Heart left ventricle (tissue), 16 donors: ENCODE measurements around the gene STX10. TPM values are rescaled to one million over a fixed set of nuclear protein-coding genes. Genes with fewer than 3 reads are reported as not detected.

ENCODE experiments used
- ATAC-seq, 4 donors: fragments of 200-7000 bp; cut with Tn5 transposase; one replicate each; pipeline ENCODE4 v1.9.1; 2020 to 2022; ENCODE audit warnings: moderate library complexity in 4 of 4, mild to moderate bottlenecking in 3 of 4, moderate number of reproducible peaks in 1 of 4
- DNase-seq, 5 donors: peaks; one replicate each; pipeline ENCODE4 v3.0.0-alpha.2; 2020
- H3K27ac ChIP-seq, 12 donors: fragments of 200-600 bp; sonication (generic) in 4 of 12; one replicate each; pipeline versions ENCODE4 v1.5.0 to v1.8.0; 2016 to 2022; ENCODE audit warnings: mild to moderate bottlenecking in 2 of 12
- H3K27me3 ChIP-seq, 9 donors: fragments of 200-600 bp; sonication (generic) in 2 of 9; one replicate each; pipeline versions ENCODE4 v1.5.1 to v1.8.0; 2016 to 2022; ENCODE audit warnings: mild to moderate bottlenecking in 3 of 9
- H3K36me3 ChIP-seq, 9 donors: fragments of 200-600 bp; sonication (generic) in 2 of 9; one replicate each; pipeline versions ENCODE4 v1.5.0 to v1.8.0; 2018 to 2022; ENCODE audit warnings: mild to moderate bottlenecking in 2 of 9
- H3K4me1 ChIP-seq, 12 donors: fragments of 200-600 bp; sonication (generic) in 4 of 12; one replicate each; pipeline versions ENCODE4 v1.5.0 to v1.8.0; 2016 to 2022; ENCODE audit warnings: mild to moderate bottlenecking in 3 of 12
- H3K4me3 ChIP-seq, 12 donors: fragments of 200-600 bp; sonication (generic) in 4 of 12; one replicate each; pipeline versions ENCODE4 v1.5.0 to v1.8.0; 2017 to 2022; ENCODE audit warnings: mild to moderate bottlenecking in 9 of 12, moderate library complexity in 4 of 12
- H3K9me3 ChIP-seq, 12 donors: fragments of 200-600 bp; sonication (generic) in 4 of 12; one replicate each; pipeline versions ENCODE4 v1.5.0 to v1.8.0; 2016 to 2022; ENCODE audit warnings: mild to moderate bottlenecking in 1 of 12
- POLR2A ChIP-seq, 2 donors: fragments of 450-650 bp; IDR thresholded peaks; one replicate each; pipeline ENCODE4 v1.6.1; 2017; ENCODE audit warnings: antibody characterized with exemption in 2 of 2, mild to moderate bottlenecking in 2 of 2, moderate library complexity in 2 of 2
- WGBS, 4 donors: extraction: QIAGEN DNeasy Blood & Tissue Kit in 2 of 4; methylation state at CpG; one replicate each; pipeline versions ENCODE4 v1.1.5 to v1.1.7; 2013 to 2018; 5-methylcytosine and 5-hydroxymethylcytosine counted together
- intact Hi-C, 10 donors: fragments of 100-400 bp; cut with DNase I; formaldehyde crosslinking; loops; one replicate each; pipeline versions ENCODE4 v1.11.1 to v1.14.2; 2022
- polyA plus RNA-seq, 2 donors: library from polyadenylated mRNA; stranded (reverse); fragments of 200-250 nt; gene quantifications; one replicate each; pipeline ENCODE4 v1.2.3, GENCODE V29; 2013
- total RNA-seq, 9 donors: library from RNA; depleted of rRNA in 2 of 9; stranded (reverse); fragments of >200 nt in 2 of 9; fragmentation: NEBNext Ultra II Directional in 3 of 9; extraction: Animal tissue kit (Norgen Biotek cat#: 25700) in 3 of 9; gene quantifications; one replicate each; pipeline versions ENCODE4 v1.1.0 to v1.2.4, GENCODE V29; 2016 to 2023
- TF ChIP-seq, protein P1 (sequence below), 12 donors: fragments of 200-600 bp; sonication (generic) in 4 of 12; IDR thresholded peaks; one replicate each; pipeline versions ENCODE4 v1.5.0 to v1.8.0; 2018 to 2022; ENCODE audit warnings: antibody characterized with exemption in 12 of 12, mild to moderate bottlenecking in 5 of 12
- donor health status: ischemic (EF 13 %, LVEDD 7.1; RV severe dilation, severe dysfunction).
- donor health status: healthy with polysubstance abuse.
- donor health status: DM: no; HTN: yes; CAD: no.
- donor health status: DM: no; HTN: no; CAD: no.
- donor health status: ischemic (EF 25% LVEDD 6.9; RV normal size, moderate dysfunction).
- donor health status: ischemic (EF 25% LVEDD 5.7; RV mildly dilated, moderate dysfunction).
- donor health status: healthy.
- donor health status: DM: yes; HTN: yes; CAD: no.
- donor health status: ischemic (EF 35%, LVEDD 5.7; RV mildly dilated, moderate dysfunction).
- donor health status: nonischemic (EF 11% LVEDD 7.7; RV severe dilation, severe dysfunction).
- donor health status: DM: yes; HTN: yes; CAD: no.
- donor health status: PGD.
- donor health status: ischemic (EF 29% LVEDD 5.4; RV normal size, mild dysfunction).
- donor health status: nonischemic (EF 23%, LVEDD 6.1; RV moderate dilation, normal function).

Gene STX10
- total and polyA plus RNA-seq, 11 donors, result 24.0 to 64.7 (median 37.2) TPM

DNA sequence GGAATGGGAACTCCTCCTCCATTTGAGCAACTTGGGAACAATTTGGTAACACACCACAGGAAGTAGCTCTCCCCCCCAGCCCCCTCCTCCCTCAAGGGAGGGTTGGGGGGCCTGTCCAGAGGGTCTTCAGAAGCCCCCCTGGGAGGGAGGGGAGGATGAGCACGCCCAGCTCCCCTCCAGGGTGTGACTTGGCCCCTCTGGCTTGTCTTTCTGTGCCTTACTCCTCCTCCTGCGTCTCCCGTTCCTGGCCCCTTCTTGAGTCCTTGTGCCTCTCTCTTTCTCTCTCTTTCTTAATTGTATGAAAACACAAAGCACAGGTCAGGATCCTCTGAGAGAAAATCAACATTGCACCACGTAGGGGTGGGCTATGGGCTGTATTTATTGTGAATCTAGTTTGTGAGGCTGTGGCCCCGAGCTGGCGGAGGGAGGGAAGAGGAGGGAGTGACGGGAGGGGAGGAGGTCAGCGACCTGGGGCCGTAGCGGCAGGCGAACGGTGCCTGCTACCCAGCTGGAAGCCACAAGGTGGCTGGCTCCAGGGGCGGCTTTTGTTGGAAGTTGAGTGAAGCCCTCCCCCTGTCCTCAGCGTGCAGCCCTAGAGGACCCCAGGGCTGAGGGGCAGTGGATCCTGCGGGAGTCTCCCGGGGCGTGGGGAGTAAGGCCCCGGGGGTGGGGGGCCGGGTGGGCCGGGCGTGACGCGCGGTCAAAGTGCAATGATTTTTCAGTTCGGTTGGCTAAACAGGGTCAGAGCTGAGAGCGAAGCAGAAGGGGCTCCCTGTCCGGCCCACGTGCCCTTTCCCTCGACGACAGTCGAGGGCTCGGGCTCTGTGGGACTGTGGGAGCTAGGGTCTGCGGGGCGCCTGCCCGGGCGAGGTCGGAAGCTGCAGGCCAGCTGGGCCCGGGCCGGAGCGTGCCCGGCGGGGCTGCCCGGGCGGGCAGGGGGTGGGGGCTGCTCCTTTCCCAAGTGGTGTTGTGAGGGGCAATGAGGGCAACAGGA, 53.9 kb downstream of the STX10 start:
- DNase-seq (peak in 3 of 5 donors; percentile 35 to 77 (median 46)), ATAC-seq (no peak)
- H3K9me3 ChIP-seq, result no peaks in the 10 kb centered on the region
- H3K36me3 ChIP-seq, result peaks cover 0 to 12% (median 9%) of the 10 kb centered on the region in 9 donors
- H3K4me3 ChIP-seq, result peak overlapping the region in 7 of 12 donors; percentile 4 to 75 (median 55)
- intact Hi-C loops, result loop anchor here in 4 of 10 donors (1.0 to 10.0 kb wide), 4 partner anchors 61 to 211 kb away; partner anchors contain the start of genes DNASE2 (in 1 of the 4) and KLF1 (in 1 of the 4)
- peak overlapping the region; percentile 67 to 98 (median 90) for H3K27ac ChIP-seq
- H3K4me1 ChIP-seq, result peaks cover 3 to 97% (median 81%) of the 10 kb centered on the region in 12 donors
- TF ChIP-seq, protein P1, sequence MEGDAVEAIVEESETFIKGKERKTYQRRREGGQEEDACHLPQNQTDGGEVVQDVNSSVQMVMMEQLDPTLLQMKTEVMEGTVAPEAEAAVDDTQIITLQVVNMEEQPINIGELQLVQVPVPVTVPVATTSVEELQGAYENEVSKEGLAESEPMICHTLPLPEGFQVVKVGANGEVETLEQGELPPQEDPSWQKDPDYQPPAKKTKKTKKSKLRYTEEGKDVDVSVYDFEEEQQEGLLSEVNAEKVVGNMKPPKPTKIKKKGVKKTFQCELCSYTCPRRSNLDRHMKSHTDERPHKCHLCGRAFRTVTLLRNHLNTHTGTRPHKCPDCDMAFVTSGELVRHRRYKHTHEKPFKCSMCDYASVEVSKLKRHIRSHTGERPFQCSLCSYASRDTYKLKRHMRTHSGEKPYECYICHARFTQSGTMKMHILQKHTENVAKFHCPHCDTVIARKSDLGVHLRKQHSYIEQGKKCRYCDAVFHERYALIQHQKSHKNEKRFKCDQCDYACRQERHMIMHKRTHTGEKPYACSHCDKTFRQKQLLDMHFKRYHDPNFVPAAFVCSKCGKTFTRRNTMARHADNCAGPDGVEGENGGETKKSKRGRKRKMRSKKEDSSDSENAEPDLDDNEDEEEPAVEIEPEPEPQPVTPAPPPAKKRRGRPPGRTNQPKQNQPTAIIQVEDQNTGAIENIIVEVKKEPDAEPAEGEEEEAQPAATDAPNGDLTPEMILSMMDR (IDR thresholded peaks at IDR 0.05), result peak in 4 of 12 donors; percentile 22 to 35 (median 26)
- TF ChIP-seq POLR2A (IDR thresholded peaks at IDR 0.05), result no peak
- whole genome bisulfite sequencing, 4 donors, result 46 to 62% (median 59%) methylated on average over 44 of the region's 44 CpGs
- H3K27me3 ChIP-seq, result peaks cover 0 to 12% (median 0%) of the 10 kb centered on the region in 9 donors

DNA sequence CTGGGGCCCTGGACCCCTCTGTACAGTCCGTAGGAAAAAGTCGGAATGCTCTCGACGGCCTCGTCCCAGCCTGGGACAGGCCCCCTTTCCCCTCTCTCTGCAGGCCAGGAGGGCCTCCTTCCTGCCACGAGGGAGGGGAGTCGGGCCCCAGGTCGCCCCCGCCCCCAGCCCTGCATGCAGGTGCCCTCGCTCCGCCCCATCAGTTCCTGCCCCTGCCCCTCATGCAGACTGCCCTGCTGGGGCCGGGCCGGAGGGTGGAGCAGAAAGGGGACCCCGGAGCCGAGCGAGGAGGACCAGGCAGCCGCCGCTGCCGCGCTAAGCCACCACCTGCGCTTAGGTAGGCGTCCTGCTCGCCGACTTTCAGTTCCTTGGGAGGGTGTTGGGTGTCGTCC, 54.8 kb downstream of the STX10 start:
- H3K4me3 ChIP-seq, result peak overlapping the region in 7 of 12 donors; percentile 5 to 73 (median 34)
- TF ChIP-seq, protein P1 (IDR thresholded peaks at IDR 0.05), result no peak
- no peak for TF ChIP-seq POLR2A (IDR thresholded peaks at IDR 0.05)
- 65 to 80% (median 76%) methylated on average over 19 to 25 of the region's 25 CpGs for WGBS, 4 donors

DNA sequence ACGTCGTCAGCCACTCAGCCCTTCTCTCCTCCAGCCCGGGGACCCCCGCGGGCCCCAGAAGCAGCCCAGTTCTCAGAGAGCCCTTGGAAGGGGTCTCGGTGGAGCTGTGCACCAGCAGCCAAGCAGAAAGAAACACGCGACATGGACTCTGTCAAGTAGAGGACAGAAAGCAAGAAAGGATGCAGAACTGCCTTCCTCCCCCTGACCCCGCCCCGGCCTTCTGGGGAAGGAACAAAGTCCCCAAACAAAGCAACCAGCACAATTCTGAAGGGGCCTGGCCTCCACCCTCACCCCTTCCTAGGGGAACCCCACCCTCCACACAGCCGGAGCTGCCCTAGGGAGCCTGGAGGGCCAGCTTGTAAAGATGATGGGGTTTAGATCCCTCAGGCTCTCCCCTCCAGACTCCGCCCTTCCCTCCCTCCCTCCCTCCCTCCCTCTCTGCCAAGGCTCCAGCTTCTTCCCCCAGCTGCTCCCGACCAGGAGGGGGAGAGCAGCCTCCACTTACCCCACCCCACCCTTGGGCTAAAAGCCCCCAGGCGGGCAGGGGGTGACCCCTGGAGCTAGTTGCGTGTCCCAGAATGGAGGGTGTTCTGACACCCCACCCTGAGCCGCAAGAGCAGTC, 55.3 kb downstream of the STX10 start:
- WGBS, 4 donors, result 62 to 70% (median 66%) methylated on average over 14 to 16 of the region's 16 CpGs
- Histone ChIP-seq H3K4me3 (peak overlapping the region in 7 of 12 donors; percentile 5 to 73 (median 34)), H3K27ac (peak overlapping the region in 11 of 12 donors; percentile 53 to 96 (median 78)), H3K36me3 (peaks cover 0 to 22% (median 13%) of the 10 kb centered on the region in 9 donors), H3K4me1 (peaks cover 0 to 97% (median 84%) of the 10 kb centered on the region in 12 donors), H3K9me3 (no peaks in the 10 kb centered on the region), H3K27me3 (peaks cover 0 to 12% (median 0%) of the 10 kb centered on the region in 9 donors)
- intact Hi-C loops, result loop anchor here in 6 of 10 donors (1.0 to 10.0 kb wide), 6 partner anchors 38 to 210 kb away; partner anchors contain the start of genes DNASE2 (in 1 of the 6) and KLF1 (in 1 of the 6)
- ATAC-seq, result no peak
- DNase-seq, result peak in 3 of 5 donors; percentile 37 to 78 (median 53)
- TF ChIP-seq, protein P1 (IDR thresholded peaks at IDR 0.05), result no peak
- TF ChIP-seq POLR2A (IDR thresholded peaks at IDR 0.05), result no peak

More for the DNA sequence above, 54.8 kb downstream of the STX10 start:
- ATAC-seq (no peak), DNase-seq (peak in 2 of 5 donors; percentile 35 to 47)
- intact Hi-C loops, result loop anchor here in 3 of 10 donors (2.0 to 10.0 kb wide), 3 partner anchors 61 to 211 kb away; partner anchors contain the start of genes DNASE2 (in 1 of the 3) and KLF1 (in 1 of the 3)
- no peaks in the 10 kb centered on the region for H3K9me3 ChIP-seq
- H3K27me3 ChIP-seq, result peaks cover 0 to 12% (median 0%) of the 10 kb centered on the region in 9 donors
- H3K4me1 ChIP-seq, result peaks cover 0 to 97% (median 83%) of the 10 kb centered on the region in 12 donors
- H3K27ac ChIP-seq, result peak overlapping the region in 11 of 12 donors; percentile 4 to 96 (median 78)
- H3K36me3 ChIP-seq, result peaks cover 0 to 17% (median 10%) of the 10 kb centered on the region in 9 donors
